ENCODE results near the gene PGAM2. TPM values are rescaled to one million over a fixed set of nuclear protein-coding genes. Genes with fewer than 3 reads are reported as not detected.

Gene PGAM2
- total and polyA plus RNA-seq, 2 experiments from 2014 or later: 2.9 to 7.8 TPM

DNA sequence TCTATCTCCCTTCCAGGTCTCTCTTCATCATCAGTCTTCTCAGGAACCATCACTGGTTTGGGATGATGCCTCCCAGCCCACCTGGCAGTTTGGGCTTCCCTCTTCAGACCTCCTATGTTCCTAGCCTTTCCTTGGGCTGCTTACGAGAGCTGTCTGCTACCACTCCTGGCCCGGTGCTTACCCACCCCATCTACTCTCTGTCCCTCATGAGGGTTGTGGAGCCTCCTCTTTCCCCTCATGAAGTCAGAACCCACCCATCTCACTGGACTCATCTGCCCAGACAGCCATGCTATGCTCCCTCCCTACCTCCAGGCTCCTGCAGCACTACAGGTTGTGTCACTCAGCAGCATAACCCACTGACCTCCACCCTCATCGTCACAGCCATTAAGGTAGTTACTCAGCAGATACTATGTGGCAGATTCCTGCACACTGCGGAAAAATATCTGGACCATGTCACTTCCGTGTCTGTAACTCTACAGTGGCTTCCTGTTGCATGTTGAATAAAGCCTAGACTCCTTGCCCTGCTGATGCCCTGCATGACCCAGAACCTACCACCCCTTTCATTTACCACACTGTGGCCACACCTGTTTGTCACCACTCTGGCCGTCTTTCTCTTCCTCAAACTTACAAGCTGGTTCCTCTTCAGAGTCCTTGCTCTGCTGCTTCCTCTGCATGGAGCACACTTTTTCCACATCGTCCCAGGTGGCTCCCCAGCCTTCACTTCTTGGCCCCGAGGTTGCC, 18.9 kb downstream of the PGAM2 start (continued):
- TF ChIP-seq ZNF462 (CRISPR knock-in tag; IDR thresholded peaks at IDR 0.05): no peak
- TF ChIP-seq POLR2AphosphoS5 (IDR thresholded peaks at IDR 0.05; ENCODE audit: low read depth): no peak
- no peak for TF ChIP-seq STAT1 (IDR thresholded peaks at IDR 0.05; ENCODE audit: unreplicated experiment)
- TF ChIP-seq ZNF331 (CRISPR knock-in tag; IDR thresholded peaks at IDR 0.05; ENCODE audit: low read depth): no peak
- TF ChIP-seq CREB1 (CRISPR knock-in tag; IDR thresholded peaks at IDR 0.05; ENCODE audit: low read depth): no peak

DNA sequence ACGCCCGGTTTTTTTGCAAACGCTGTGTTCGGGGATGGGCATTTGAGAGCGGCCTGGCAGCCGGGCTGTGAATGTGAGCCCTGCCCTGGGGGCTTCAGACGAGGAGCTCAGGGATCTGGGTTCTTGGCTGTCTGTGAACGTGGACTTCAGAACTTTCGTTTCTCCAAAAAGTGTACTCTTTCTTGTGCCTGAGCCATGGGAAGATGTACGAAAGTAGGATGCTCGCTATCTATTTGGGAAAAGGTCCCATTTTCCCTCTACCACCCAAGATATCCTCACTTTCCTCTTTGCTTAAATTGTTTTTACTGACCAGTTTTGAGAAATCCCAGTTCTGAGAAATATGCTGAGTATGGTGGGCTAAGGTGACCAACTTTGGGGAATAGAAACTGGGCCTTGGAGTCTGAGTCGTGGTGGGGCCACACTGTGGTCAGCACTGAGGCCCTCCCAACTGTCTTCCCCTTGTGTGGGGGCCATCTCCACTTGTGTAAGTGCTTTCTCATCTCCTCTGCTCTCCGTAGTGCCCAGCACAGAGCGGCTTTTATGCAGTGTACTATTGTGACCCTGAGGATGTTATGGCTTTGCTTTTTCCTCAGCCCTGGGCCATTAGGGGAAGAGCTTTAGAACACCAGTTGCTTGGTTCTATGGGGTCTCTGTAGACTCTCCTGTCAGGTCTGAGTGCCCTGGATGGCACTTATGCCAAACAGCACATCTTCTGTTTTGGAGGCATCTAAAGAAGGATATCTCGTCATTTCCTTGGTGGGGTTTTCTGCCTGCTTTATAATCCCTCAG, 19.9 kb downstream of the PGAM2 start:
- Histone ChIP-seq H2AFZ (peak overlapping the region; percentile 84), H3K9me2 (ENCODE audit: insufficient read depth) (no peaks in the 10 kb centered on the region), H3K4me1 (ENCODE audit: insufficient read depth) (0 out of 2 replicates have a peak, but pooled peaks cover 10% of the 10 kb centered on the region), H3K4me3 (peak overlapping the region; percentile 98), H3K27ac (ENCODE audit: low read depth) (no peak overlapping the region), H3K4me2 (peak overlapping the region; percentile 93), H3K36me3 (ENCODE audit: insufficient read depth) (no peaks in the 10 kb centered on the region), H3K79me2 (replicated peaks; ENCODE audit: insufficient read depth) (peaks cover 33% of the 10 kb centered on the region), H4K20me1 (replicated peaks; ENCODE audit: insufficient read depth) (peaks cover 6% of the 10 kb centered on the region; the same call in 1 of the 2 replicates), H3K27me3 (ENCODE audit: insufficient read depth) (peaks cover 21% of the 10 kb centered on the region; the same call in 1 of the 2 replicates), H3F3A (replicated peaks; ENCODE audit: low read depth) (peaks cover 11% of the 10 kb centered on the region; the same call in 1 of the 2 replicates)
- Mint-ChIP-seq H3K9me3 (0 out of 3 replicates have a peak, but pooled peaks cover 3% of the 10 kb centered on the region), H3K36me3 (ENCODE audit: low read depth) (peaks cover 8% of the 10 kb centered on the region; the same call in 2 of the 3 replicates), H3K27me3 (ENCODE audit: insufficient read depth, low read depth, poor library complexity) (peaks cover 14% of the 10 kb centered on the region), H3K27ac (no peak overlapping the region), H3K4me3 (peak overlapping the region; percentile 77), H3K4me1 (peaks cover 14% of the 10 kb centered on the region)
- ATAC-seq (no peak; the same call in 2 of the 3 replicates), DNase-seq (ENCODE audit: low spot score) (no peak)
- no peak for TF ChIP-seq CREB1 (CRISPR knock-in tag; IDR thresholded peaks at IDR 0.05; ENCODE audit: low read depth)
- TF ChIP-seq ZNF114 (CRISPR knock-in tag; IDR thresholded peaks at IDR 0.05): no peak
- TF ChIP-seq ETS1 (IDR thresholded peaks at IDR 0.05): no peak
- no peak for TF ChIP-seq EZH2 (IDR thresholded peaks at IDR 0.05; ENCODE audit: low read depth, unreplicated experiment)
